ENCODE measurements around the gene AIRE.

DNA sequence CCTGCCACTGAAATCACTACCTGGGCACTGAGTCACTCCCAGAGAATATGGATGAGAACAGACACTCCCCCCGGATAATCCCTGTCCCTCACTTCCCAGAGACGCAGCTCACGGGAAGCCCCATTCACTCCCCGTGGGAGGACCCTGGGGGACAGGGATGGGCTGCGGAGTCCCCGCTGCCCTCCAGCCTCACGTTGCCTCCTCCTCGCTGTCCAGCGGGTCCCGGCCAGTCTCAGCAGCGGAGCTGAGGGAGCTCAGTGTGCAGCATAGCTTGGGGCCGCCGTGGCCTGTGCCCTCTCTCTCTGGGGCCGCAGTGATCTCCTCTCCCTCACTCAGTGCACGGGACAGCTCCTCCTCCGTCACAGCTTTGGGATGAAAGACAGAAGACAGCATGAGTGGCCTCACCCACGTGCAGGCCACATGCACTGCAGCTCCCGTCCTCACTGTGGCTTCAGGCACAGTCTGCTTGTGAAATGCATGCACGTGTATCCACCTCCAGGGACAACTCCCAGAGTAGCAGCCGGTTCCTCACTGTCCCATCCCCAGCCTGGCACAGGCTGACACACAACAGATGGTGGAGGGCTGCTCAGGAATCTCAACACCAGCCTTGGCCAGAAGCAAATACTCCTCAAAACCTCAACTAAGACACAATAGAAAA is 46.1 kb downstream of the AIRE start:
- TF ChIP-seq HMGA2 (CRISPR knock-in tag; IDR thresholded peaks at IDR 0.05) = no peak
- TF ChIP-seq, protein P1, sequence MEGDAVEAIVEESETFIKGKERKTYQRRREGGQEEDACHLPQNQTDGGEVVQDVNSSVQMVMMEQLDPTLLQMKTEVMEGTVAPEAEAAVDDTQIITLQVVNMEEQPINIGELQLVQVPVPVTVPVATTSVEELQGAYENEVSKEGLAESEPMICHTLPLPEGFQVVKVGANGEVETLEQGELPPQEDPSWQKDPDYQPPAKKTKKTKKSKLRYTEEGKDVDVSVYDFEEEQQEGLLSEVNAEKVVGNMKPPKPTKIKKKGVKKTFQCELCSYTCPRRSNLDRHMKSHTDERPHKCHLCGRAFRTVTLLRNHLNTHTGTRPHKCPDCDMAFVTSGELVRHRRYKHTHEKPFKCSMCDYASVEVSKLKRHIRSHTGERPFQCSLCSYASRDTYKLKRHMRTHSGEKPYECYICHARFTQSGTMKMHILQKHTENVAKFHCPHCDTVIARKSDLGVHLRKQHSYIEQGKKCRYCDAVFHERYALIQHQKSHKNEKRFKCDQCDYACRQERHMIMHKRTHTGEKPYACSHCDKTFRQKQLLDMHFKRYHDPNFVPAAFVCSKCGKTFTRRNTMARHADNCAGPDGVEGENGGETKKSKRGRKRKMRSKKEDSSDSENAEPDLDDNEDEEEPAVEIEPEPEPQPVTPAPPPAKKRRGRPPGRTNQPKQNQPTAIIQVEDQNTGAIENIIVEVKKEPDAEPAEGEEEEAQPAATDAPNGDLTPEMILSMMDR (IDR thresholded peaks at IDR 0.05) = no peak
- no peak for TF ChIP-seq RORB (CRISPR knock-in tag; IDR thresholded peaks at IDR 0.05)
- TF ChIP-seq, protein P2, sequence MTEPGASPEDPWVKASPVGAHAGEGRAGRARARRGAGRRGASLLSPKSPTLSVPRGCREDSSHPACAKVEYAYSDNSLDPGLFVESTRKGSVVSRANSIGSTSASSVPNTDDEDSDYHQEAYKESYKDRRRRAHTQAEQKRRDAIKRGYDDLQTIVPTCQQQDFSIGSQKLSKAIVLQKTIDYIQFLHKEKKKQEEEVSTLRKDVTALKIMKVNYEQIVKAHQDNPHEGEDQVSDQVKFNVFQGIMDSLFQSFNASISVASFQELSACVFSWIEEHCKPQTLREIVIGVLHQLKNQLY (CRISPR knock-in tag; IDR thresholded peaks at IDR 0.05) = no peak
- no peak for TF ChIP-seq TP53 (CRISPR knock-in tag; IDR thresholded peaks at IDR 0.05)
- TF ChIP-seq ZNF263 (CRISPR knock-in tag; IDR thresholded peaks at IDR 0.05; ENCODE audit: low read depth) = no peak
- no peak for TF ChIP-seq TEAD4 (CRISPR knock-in tag; IDR thresholded peaks at IDR 0.05)
- TF ChIP-seq, protein P3, sequence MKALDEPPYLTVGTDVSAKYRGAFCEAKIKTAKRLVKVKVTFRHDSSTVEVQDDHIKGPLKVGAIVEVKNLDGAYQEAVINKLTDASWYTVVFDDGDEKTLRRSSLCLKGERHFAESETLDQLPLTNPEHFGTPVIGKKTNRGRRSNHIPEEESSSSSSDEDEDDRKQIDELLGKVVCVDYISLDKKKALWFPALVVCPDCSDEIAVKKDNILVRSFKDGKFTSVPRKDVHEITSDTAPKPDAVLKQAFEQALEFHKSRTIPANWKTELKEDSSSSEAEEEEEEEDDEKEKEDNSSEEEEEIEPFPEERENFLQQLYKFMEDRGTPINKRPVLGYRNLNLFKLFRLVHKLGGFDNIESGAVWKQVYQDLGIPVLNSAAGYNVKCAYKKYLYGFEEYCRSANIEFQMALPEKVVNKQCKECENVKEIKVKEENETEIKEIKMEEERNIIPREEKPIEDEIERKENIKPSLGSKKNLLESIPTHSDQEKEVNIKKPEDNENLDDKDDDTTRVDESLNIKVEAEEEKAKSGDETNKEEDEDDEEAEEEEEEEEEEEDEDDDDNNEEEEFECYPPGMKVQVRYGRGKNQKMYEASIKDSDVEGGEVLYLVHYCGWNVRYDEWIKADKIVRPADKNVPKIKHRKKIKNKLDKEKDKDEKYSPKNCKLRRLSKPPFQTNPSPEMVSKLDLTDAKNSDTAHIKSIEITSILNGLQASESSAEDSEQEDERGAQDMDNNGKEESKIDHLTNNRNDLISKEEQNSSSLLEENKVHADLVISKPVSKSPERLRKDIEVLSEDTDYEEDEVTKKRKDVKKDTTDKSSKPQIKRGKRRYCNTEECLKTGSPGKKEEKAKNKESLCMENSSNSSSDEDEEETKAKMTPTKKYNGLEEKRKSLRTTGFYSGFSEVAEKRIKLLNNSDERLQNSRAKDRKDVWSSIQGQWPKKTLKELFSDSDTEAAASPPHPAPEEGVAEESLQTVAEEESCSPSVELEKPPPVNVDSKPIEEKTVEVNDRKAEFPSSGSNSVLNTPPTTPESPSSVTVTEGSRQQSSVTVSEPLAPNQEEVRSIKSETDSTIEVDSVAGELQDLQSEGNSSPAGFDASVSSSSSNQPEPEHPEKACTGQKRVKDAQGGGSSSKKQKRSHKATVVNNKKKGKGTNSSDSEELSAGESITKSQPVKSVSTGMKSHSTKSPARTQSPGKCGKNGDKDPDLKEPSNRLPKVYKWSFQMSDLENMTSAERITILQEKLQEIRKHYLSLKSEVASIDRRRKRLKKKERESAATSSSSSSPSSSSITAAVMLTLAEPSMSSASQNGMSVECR (CRISPR knock-in tag; IDR thresholded peaks at IDR 0.05; ENCODE audit: borderline replicate concordance) = no peak
- TF ChIP-seq, protein P4, sequence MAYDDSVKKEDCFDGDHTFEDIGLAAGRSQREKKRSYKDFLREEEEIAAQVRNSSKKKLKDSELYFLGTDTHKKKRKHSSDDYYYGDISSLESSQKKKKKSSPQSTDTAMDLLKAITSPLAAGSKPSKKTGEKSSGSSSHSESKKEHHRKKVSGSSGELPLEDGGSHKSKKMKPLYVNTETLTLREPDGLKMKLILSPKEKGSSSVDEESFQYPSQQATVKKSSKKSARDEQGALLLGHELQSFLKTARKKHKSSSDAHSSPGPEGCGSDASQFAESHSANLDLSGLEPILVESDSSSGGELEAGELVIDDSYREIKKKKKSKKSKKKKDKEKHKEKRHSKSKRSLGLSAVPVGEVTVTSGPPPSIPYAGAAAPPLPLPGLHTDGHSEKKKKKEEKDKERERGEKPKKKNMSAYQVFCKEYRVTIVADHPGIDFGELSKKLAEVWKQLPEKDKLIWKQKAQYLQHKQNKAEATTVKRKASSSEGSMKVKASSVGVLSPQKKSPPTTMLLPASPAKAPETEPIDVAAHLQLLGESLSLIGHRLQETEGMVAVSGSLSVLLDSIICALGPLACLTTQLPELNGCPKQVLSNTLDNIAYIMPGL (CRISPR knock-in tag; IDR thresholded peaks at IDR 0.05) = no peak
- TF ChIP-seq OVOL2 (CRISPR knock-in tag; IDR thresholded peaks at IDR 0.05; ENCODE audit: borderline replicate concordance) = no peak
- TF ChIP-seq, protein P5, sequence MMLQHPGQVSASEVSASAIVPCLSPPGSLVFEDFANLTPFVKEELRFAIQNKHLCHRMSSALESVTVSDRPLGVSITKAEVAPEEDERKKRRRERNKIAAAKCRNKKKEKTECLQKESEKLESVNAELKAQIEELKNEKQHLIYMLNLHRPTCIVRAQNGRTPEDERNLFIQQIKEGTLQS (CRISPR knock-in tag; conservative IDR thresholded peaks at IDR 0.05) = no peak
- TF ChIP-seq, protein P6, sequence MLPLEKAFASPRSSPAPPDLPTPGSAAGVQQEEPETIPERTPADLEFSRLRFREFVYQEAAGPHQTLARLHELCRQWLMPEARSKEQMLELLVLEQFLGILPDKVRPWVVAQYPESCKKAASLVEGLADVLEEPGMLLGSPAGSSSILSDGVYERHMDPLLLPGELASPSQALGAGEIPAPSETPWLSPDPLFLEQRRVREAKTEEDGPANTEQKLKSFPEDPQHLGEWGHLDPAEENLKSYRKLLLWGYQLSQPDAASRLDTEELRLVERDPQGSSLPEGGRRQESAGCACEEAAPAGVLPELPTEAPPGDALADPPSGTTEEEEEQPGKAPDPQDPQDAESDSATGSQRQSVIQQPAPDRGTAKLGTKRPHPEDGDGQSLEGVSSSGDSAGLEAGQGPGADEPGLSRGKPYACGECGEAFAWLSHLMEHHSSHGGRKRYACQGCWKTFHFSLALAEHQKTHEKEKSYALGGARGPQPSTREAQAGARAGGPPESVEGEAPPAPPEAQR (CRISPR knock-in tag; IDR thresholded peaks at IDR 0.05) = no peak
- no peak for TF ChIP-seq ZNF671 (CRISPR knock-in tag; IDR thresholded peaks at IDR 0.05)
- TF ChIP-seq, protein P7, sequence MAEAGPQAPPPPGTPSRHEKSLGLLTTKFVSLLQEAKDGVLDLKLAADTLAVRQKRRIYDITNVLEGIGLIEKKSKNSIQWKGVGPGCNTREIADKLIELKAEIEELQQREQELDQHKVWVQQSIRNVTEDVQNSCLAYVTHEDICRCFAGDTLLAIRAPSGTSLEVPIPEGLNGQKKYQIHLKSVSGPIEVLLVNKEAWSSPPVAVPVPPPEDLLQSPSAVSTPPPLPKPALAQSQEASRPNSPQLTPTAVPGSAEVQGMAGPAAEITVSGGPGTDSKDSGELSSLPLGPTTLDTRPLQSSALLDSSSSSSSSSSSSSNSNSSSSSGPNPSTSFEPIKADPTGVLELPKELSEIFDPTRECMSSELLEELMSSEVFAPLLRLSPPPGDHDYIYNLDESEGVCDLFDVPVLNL (CRISPR knock-in tag; IDR thresholded peaks at IDR 0.05; ENCODE audit: borderline replicate concordance, low read depth) = no peak
